NK-92 (cell line): ENCODE results near the gene RB1.
"Not testable (repeated sequence)": the region's sequence is repeated elsewhere in the genome, so short reads cannot be mapped to it uniquely, and the experiment has no call there.

ENCODE experiments used
- DNase-seq: peaks from one replicate; lab custom pipeline; 2025; ENCODE audit not compliant: unreplicated experiment; lab: John Stamatoyannopoulos, UW

Gene RB1

DNA sequence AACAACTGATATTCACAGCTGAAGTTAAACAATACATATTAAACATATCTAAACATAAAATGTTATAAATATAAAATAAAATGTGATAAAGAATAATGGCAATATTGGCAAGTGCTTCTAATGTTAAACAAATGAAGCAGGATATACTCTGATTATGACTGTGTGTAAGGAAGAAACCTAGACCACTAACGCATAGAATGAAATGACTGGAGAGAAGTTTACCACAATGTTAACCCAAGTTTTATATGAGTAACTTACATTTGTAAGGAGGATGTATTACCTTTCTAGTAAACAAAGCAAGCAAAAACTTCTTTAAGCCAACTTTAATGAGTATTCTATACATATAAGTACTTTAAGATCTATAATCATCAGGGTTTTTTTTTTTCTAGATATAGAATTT, 43.0 kb downstream of the RB1 start:
- DNase-seq: no peak

DNA sequence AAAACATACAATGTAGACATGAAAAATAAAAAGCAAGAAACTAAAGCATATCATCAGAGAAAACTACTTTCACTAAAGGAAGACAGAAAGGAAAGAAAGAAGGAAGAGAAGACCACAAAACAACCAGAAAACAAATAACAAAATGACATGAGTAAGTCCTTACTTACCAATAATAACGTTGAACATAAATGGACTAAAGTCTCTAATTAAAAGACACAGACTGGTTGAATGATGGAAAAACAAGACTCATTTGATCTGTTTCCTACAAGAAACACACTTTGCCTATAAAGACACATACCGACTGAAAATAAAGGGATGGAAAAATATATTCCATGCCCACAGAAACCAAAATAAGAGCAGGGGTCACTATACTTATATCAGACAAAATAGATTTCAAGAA, 46.0 kb downstream of the RB1 start:
- no peak for DNase-seq

DNA sequence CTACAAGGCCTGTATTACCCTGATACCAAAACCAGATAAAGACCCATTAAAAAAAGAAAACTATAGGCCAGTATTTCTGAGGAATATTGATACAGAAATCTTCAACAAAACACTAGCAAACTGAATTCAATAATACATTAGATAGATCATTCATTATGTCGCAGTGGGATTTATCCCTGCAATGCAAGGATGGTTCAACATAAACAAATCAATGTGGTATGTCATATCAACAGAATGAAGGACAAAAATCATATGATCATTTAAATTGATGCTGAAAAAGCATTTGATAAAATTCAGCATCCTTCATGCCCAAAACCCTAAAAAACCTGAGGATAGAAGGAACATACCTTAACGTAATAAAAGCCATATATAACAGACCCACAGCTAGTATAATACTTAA, 50.0 kb downstream of the RB1 start:
- DNase-seq: no peak

DNA sequence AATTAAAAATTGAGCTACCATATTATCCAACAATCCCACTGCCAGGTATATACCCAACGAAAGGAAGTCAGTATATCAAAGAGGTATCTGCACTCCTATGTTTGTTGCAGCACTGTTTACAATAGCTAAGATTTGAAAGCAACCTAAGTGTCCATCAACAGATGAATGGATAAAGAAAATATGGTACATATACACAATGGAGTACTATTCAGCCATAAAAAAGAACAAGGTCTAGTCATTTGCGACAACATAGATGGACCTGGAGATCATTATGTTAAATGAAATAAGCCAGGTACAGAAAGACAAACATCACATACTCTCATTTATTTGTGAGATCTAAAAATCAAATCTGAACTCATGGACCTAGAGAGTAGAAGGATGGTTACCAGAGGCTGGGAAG, 52.0 kb downstream of the RB1 start:
- DNase-seq: not testable (repeated sequence)

DNA sequence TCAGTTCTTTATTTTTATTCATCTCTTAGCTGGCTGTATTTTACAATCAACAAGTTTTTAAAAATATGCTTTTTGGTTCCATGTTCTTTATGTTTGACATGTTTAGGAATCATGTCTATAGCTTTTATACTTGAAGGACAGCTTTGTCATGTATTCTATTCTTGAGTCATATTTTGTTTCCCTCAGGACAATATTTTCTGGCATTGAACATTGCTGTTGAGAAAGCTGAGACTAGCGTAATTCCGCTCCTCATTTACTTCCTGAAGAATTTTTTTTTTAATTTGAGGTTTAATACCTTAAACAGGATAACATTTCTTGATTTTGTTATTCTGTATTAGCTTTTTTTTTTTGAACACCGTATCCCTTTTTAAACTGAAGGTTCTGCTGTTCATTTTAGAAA, 53.2 kb downstream of the RB1 start:
- no peak for DNase-seq

DNA sequence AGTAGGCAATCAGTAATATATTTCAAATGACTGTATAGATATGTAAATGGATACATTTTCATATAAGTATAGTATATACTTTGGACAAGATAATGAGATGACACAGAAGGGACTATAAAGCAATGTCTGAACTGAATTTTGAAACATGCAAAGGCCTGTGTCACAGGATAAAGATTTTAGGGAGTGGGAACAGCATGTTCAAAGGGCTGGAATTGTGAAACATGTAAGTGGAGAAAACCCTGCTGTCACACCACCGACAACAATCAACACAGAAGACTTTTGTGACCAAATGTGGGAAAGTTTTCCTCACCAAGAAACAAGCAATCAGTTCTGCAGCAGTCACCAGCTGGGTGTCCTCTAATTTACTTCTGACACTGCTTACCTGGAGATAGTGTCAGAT, 66.4 kb downstream of the RB1 start:
- no peak for DNase-seq

DNA sequence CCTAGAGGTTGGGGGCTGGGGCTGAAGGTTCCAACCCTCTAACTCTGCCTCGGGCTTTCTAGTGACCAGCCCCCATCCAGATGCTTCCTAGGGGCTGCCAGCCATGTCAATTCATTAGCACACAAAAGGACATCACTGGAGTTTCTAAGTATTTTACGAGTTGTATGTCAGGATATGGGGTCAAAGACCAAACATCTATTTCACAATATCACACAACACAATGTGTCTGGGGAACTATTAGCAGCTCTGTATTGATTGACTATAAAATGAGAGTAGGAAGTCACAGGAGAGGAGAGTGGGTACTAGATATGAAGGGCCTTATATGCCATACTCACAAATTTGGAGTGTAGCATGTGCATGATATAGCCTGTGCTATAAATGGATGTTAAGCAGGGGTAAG, 67.3 kb downstream of the RB1 start:
- no peak for DNase-seq

DNA sequence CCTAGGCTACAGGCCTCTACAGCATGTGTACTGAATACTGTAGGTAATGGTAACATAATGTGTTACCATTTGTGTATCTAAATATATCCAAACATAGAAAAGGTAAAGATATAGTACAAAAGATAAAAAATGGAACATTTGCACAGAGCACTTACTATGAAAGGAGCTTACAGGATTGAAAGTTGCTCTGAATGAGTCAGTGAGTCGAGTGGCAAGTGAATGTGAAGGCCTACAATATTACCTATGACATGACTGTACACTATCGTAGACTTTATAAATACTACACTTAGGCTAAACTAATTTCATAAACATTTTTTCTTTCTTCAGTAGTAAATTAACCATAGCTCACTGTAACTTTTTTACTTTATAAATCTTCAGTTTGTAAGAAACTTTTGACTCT, 74.3 kb downstream of the RB1 start:
- DNase-seq: no peak

DNA sequence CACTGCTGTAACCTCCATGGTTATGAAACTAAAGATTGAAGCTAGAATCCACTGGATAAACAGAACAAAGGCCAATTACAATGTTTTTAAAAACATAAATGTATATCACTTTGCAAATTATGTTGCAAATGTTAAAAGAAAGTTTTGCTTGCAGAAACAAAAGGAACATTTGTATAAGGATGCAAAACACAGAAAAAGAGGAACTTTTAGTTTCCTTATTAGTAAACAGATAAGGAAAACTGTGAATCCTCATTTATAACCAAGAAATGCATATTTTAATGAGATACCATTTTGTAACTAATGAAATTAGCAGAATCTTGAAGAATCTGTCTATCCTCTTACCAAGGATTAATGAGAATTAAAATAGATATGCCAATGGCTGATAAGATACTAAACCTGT, 77.0 kb downstream of the RB1 start:
- DNase-seq: no peak

DNA sequence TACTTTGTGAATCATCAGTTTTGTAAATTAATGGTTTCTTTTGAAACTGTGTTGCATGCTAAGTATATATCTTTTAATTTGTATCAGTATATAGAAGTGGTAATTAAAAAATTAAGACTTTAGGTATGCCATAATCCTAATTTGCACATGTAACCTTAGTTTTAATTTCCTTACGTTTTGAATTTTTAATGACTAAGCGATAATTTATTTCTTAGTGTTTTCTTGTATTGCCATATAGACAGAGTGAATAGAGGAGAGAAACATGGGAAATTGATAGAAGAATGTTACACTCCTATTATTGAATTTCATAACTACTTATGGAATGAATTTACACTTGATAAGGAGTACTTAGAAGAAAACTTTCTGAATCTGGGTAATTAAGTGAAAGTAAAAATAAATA, 79.8 kb downstream of the RB1 start:
- no peak for DNase-seq

DNA sequence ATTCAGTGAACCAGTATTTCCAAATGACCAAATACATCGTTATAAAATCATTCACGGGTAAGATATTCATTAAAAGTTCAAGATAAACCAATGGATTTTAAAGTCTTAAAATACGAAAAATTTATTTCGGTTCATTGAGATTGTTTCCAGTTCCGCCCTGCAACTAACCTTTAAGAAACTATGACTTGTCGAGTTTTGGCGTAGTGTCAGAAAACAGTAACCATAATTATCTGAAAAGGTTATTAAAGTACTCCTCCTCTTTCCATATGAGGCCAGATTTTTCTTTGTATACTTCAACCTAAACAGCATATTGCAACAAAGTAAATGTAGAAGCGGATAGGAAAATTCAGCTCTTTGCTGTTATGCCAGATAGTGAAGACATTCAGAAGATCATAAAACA, 83.3 kb downstream of the RB1 start:
- DNase-seq: no peak

DNA sequence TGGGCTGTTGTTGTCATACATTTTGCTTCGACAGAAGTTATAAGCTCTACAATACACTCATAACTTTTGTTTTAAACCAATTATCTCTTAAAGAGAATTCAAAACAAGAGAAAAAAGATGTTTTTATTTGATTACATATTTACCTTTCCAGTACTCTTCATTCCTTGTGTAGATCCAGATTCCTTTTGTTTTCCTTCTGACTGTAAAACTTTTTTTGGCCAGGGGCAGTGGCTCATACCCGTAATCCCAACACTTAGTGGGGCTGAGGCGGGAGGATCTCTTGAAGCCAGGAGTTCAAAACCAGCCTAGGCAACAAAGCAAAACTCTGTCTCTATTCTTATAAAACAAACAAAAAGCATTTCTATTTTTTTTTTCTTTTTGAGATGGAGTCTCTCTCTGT, 87.7 kb downstream of the RB1 start:
- no peak for DNase-seq

DNA sequence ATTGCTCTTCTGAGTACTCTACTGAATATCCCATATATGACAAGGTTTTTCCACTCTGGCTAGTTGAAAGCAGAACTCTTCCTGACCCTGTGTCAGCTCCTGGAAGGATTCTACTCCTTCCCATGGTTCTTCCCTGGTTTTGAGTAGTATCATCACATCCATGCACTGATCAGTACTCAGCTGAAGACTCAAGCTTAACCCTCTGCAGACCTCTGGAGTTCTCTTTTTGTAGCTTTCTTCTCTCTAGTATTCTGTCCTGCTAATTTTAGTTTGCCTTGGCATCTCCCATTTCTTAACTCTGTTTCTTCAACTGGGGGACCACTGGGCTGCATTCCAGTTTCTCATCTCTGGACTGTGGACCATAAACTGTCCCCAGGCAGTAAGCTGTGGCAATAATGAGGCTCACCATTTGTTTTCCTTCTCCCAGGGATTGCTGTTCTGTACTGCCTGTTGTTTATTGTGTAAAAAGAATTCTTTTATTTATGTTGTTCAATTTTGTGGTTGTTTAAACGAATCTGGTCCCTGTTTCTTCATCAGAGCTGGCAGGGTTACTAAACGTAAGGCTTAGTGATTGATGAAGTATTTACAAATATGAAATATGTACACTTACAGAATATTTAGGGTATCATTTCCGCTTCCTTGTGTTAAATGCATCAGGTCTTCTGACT, 89.6 kb downstream of the RB1 start:
- DNase-seq: no peak

DNA sequence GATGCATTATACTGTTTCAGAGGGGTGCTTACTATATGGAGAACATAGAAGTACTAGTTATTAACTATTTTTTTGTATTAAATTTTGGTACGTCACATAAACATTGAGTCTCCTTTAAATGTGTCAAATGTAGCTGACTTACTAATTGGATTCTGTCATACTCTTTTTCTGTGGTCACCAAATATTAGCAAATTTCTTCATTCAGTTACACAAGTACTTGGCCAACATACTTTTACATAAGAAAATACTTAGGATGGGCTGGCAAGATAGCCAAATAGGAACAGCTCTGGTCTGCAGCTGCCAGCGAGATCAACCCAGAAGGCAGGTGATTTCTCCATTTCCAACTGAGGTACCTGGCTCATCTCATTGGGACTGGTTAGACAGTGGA, 90.1 kb downstream of the RB1 start:
- no peak for DNase-seq

DNA sequence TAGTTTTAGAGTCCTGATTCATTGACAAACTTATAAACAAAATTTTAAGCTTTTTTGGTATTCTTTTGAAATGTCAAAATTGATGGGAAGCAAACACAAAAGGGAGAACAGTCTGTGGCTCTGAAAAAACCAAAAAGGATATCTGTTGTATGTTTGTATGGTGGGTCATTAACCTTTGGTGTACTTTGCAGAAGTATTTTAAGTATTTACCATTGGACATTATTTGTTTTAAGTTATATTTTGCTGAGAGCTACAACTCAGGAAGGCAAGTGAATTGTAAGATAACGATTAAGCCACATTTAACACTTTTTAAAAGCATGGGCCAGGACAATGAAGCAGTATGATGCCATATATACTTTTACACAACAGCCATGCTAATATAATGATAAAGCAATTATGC, 94.2 kb downstream of the RB1 start:
- no peak for DNase-seq

DNA sequence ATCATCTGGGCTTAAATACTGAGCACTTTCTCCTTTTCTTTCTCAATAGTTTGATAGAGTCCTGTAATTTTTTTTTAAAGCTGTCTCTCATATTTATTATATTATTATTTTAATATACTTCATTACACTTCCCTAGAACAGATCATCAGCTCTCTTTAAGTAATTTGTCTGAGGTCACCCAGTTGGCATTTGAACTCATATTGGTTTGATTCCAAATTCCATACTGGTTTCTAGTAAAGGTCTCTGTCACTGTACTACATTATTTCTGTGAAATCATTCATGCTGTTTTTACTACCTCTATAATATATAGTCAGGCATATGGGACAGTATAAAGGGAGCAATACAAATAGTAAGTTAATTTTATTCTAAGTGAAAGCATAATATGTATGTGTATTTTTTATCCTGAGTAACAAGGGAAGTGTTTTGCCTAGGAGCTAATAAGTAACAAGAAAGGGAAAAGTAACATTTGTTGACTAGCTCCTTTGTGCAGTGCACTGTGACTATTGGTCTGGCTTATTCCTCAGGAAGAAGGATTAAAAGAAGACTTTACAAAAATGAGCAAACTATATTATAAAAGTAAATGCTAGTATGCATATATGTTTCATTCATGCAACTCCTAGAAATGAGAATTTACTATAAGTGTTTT, 95.0 kb downstream of the RB1 start:
- DNase-seq: no peak

DNA sequence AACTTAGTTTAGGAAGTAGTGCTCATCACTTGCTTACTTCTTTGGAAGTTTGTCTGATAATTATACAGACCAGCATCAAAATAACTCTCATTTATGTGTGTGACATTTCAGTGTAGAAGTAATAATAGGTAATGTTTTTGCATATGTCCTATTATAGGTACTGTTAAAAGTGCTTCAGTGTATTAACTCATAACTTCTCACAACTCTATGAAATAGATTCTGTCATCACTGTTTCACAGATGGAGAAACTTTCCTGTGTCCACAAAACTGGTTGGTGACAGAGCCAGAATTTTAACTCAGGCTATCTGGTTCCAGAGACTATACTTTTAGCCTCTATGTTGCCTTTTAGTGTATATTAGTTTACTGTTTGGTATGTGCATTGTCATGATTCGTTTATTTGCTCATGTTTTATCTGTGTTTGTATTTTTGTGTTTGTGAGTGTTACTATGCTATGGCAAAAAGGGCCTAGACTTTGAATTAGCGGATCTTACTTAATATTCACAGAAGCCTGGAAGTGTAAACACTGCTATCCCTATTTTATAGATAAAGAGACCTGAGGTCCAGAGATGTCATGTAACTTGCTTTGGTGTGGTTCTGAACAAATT, 96.6 kb downstream of the RB1 start:
- no peak for DNase-seq

DNA sequence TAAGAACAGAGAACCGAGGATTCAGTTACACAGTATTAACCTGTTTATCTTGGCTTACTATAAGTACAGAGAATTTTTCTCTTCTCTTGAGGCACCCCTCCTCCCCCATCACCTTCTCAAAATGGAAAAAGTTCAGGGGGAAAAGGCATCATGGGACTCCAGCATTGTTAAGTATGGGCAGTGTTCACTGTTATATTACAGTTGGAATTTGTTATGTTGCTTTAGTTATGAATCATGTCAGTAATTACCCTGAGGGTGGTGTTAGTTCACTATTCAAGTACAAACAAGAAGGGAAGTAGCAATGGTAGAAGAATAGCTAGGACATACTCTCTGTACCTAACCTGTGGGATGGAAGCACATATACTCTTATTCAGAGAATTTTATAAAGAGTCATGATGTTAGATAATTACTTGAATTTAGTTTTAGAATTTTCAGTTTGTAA, 97.3 kb downstream of the RB1 start:
- no peak for DNase-seq

DNA sequence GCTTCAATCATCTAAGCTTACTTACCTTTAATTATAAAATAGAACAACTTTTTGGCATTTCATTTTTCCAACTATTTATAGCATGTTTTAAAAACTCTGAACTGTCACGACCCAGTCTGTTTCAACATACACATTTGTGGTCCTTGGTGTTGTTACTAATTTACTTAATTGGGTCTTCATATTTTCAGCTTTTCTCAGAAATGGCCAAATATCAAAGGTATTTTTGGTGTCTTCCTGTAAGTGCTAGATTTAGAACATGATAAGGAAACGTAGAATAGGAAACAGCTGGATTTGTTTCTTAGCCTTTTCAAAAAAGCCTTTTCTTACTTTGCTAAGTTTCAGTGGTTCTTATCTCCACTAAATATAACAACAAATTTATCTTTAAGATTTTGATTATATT, 97.9 kb downstream of the RB1 start:
- no peak for DNase-seq

DNA sequence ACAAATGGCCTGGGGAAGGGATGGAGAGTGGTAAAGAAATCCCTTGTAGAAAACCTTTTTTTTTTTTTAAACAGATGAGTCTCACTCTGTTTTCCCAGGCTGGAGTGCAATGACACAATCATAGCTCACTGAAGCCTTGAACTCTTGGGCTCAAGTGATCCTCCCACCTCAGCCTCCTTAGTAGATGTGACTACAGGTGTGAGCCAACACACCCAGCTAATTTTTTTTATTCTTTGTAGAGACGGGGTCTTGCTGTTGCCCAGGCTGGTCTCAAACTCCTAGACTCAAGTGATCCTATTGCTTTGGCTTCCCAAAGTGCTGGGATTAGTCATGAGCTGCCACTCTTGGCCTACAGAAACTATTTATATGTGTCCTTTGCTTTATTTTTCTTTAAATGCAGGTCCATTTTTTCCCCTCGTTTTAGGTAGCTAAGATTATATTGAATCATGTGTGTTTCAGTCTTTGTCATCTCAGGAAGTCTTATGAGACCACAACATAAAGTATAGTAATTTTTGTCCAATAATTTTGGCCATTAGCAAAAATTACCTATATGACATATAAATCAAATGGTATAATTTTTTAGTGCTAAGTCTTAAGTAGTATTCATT, 98.9 kb downstream of the RB1 start:
- no peak for DNase-seq

DNA sequence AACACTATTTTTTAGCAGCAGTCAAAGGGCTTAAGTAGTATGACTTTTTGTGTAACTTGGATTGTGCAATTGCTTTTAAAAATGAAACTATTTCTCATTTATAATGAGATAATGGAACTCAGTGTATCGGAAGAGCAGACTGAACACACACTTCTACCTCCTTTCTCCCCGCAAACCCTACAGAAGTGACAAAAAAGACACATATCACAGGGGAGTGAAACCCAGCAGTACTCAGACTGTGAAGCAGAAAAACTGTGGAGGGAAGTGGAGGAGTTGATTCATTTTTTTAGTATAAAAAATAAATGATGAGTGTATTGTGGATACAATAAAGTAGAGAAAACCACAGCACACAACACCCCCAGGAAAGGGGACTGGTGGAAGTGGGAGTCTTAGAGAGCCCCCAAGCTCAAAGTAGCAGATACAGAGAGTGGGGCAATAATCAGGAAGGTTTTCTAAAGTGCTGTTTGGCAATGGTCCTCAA, 99.6 kb downstream of the RB1 start:
- no peak for DNase-seq

DNA sequence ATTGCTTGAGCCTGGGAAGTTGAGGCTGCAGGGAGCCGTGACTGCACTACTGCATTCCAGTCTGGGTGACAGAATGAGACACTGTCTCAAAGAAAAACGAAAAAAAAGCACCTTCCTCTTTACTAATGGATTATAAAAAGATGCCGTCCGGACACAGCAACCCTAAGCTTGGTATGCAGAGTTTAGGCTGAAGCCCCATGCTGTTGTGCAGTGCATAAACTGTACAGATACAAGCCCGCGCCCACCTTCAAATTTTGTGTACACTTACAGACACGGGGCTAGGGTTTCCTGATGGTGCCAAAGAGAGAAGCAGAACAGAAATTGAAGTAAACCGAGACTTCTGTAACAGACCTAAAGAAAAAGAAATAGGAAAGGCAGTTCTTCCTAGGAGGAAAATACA, 100.4 kb downstream of the RB1 start:
- no peak for DNase-seq
